ENCODE measurements around the gene CSF3R. TPM values are rescaled to one million over a fixed set of nuclear protein-coding genes. Genes with fewer than 3 reads are reported as not detected.

The CSF3R gene
- polyA plus RNA-seq, 3 donors: 270 to 1,537 (median 447) TPM

- Histone ChIP-seq H3K9ac (ENCODE audit: insufficient read depth, low read length, poor library complexity, severe bottlenecking) (no peak overlapping the region), H3K27ac (ENCODE audit: low read depth in 1 of 2, low read length in 2 of 2) (peak overlapping the region in 1 of 2 donors; percentile 67), H3K79me2 (ENCODE audit: insufficient read depth, low read length) (no peaks in the 10 kb centered on the region), H2AFZ (ENCODE audit: insufficient read depth, low read depth, low read length, poor library complexity, severe bottlenecking) (no peak overlapping the region), H3K27me3 (ENCODE audit: control insufficient read depth in 2 of 2, insufficient read depth in 2 of 2, low read length in 2 of 2) (no peaks in the 10 kb centered on the region), H3K4me2 (replicated peaks; ENCODE audit: extremely low read depth, low read length, poor library complexity, severe bottlenecking) (no peak overlapping the region), H3K36me3 (replicated peaks in 1 of 2; ENCODE audit: control insufficient read depth in 1 of 2, insufficient read depth in 2 of 2, low read length in 2 of 2) (no peaks in the 10 kb centered on the region), H3K4me3 (replicated peaks in 1 of 3; ENCODE audit: low read depth in 2 of 3, low read length in 3 of 3) (no peak overlapping the region), H3K4me1 (ENCODE audit: control insufficient read depth in 1 of 2, insufficient read depth in 2 of 2, low read length in 2 of 2) (peaks cover 28 to 36% of the 10 kb centered on the region in 2 donors), H3K9me3 (replicated peaks in 1 of 2; ENCODE audit: control insufficient read depth in 1 of 2, insufficient read depth in 1 of 2, low read length in 2 of 2) (no peaks in the 10 kb centered on the region), H4K20me1 (ENCODE audit: insufficient read depth, low read length) (no peaks in the 10 kb centered on the region)
- intact Hi-C loops (cut with micrococcal nuclease): no loop called here
- no peak for DNase-seq
- peaks cover 0 to 2% of the 10 kb centered on the region in 2 donors for H3K36me3 Mint-ChIP-seq
- TF ChIP-seq CTCF (IDR thresholded peaks at IDR 0.05): no peak
- no peak overlapping the region for H3K4me3 Mint-ChIP-seq
- peaks cover 29% of the 10 kb centered on the region for H3K4me1 Mint-ChIP-seq
- H3K27ac Mint-ChIP-seq: peak overlapping the region in 2 of 7 donors; percentile 46 to 85
- peaks cover 0 to 9% (median 0%) of the 10 kb centered on the region in 3 donors for H3K27me3 Mint-ChIP-seq (ENCODE audit: low read depth in 3 of 3)
- no peaks in the 10 kb centered on the region for H3K9me3 Mint-ChIP-seq
Observed at GRCh38 chr1:36447450-36447849, 35.3 kb downstream of the CSF3R start.

- H3K27ac Mint-ChIP-seq: peak overlapping the region; percentile 65 to 85 (median 75)
- peak overlapping the region in 2 of 3 experiments; percentile 20 to 64 for H3K4me3 ChIP-seq (replicated peaks in 1 of 3; ENCODE audit: low read depth in 2 of 3, low read length in 3 of 3)
Observed at GRCh38 chr1:36446746-36447145, 36.0 kb downstream of the CSF3R start.

More at GRCh38 chr1:36446746-36447145, 36.0 kb downstream of the CSF3R start:
- H3K27me3 Mint-ChIP-seq (ENCODE audit: low read depth in 3 of 3): peaks cover 0 to 8% (median 1%) of the 10 kb centered on the region in 3 donors
- H4K20me1 ChIP-seq (ENCODE audit: insufficient read depth, low read length): no peaks in the 10 kb centered on the region
- H3K4me1 Mint-ChIP-seq: peaks cover 32% of the 10 kb centered on the region
- no peaks in the 10 kb centered on the region for H3K9me3 ChIP-seq (replicated peaks in 1 of 2; ENCODE audit: control insufficient read depth in 1 of 2, insufficient read depth in 1 of 2, low read length in 2 of 2)
- H3K9me3 Mint-ChIP-seq: no peaks in the 10 kb centered on the region
- no peak for TF ChIP-seq CTCF (IDR thresholded peaks at IDR 0.05)
- no peak overlapping the region for H3K9ac ChIP-seq (ENCODE audit: insufficient read depth, low read length, poor library complexity, severe bottlenecking)
- peak overlapping the region; percentile 66 for H3K4me2 ChIP-seq (replicated peaks; ENCODE audit: extremely low read depth, low read length, poor library complexity, severe bottlenecking)
- H3K36me3 Mint-ChIP-seq: no peaks in the 10 kb centered on the region
- peak in 2 of 3 donors; percentile 30 to 39 for DNase-seq
- peak overlapping the region in 1 of 2 donors; percentile 67 for H3K27ac ChIP-seq (ENCODE audit: low read depth in 1 of 2, low read length in 2 of 2)
- no CpG with 5 or more reads among the region's 5 CpGs for WGBS (ENCODE audit: insufficient coverage)
- H3K36me3 ChIP-seq (replicated peaks in 1 of 2; ENCODE audit: control insufficient read depth in 1 of 2, insufficient read depth in 2 of 2, low read length in 2 of 2): no peaks in the 10 kb centered on the region
- H3K27me3 ChIP-seq (ENCODE audit: control insufficient read depth in 2 of 2, insufficient read depth in 2 of 2, low read length in 2 of 2): no peaks in the 10 kb centered on the region
- intact Hi-C loops (cut with micrococcal nuclease): no loop called here
- H2AFZ ChIP-seq (ENCODE audit: insufficient read depth, low read depth, low read length, poor library complexity, severe bottlenecking): peak overlapping the region; percentile 59
- peaks cover 28 to 36% of the 10 kb centered on the region in 2 donors for H3K4me1 ChIP-seq (ENCODE audit: control insufficient read depth in 1 of 2, insufficient read depth in 2 of 2, low read length in 2 of 2)
- H3K79me2 ChIP-seq (ENCODE audit: insufficient read depth, low read length): no peaks in the 10 kb centered on the region
- peak overlapping the region; percentile 48 to 76 for H3K4me3 Mint-ChIP-seq
